ENCODE results near the gene ZBTB22.

Gene ZBTB22

GRCh38 chr6:33313709-33314514, 3.6 kb downstream of the ZBTB22 start, which contains the start of gene TAPBP:
TAPBP (minus strand) TSS chr6:33314078; CDS start chr6:33314041, 37 bp downstream.
- WGBS (ENCODE audit: extremely low coverage, insufficient coverage, insufficient read length), result no CpG with 5 or more reads among the region's 47 CpGs
- peak within 1 kb of the TSS; percentile 84 for H3K4me3 ChIP-seq (ENCODE audit: low read depth, low read length)

GRCh38 chr6:33313105-33313708, 4.3 kb downstream of the ZBTB22 start:
- Histone ChIP-seq H3K27ac (ENCODE audit: low read depth, low read length) (peak overlapping the region; percentile 65), H3K23ac (ENCODE audit: low read length) (no peak overlapping the region), H2AK5ac (ENCODE audit: low read length) (peak overlapping the region; percentile 49), H2BK5ac (ENCODE audit: low read depth, low read length, poor library complexity) (peak overlapping the region; percentile 27), H2BK12ac (ENCODE audit: low read length) (no peak overlapping the region), H3K27me3 (ENCODE audit: insufficient read depth, low read length) (no peaks in the 10 kb centered on the region), H3K79me2 (ENCODE audit: control insufficient read depth, insufficient read depth, low read length, poor library complexity) (peaks cover 12% of the 10 kb centered on the region), H4K12ac (ENCODE audit: low read depth, low read length) (peak overlapping the region; percentile 31), H3K4me3 (ENCODE audit: low read depth, low read length) (peak overlapping the region; percentile 84), H3K4me2 (ENCODE audit: low read length) (peak overlapping the region; percentile 77), H4K8ac (ENCODE audit: low read depth, low read length) (peak overlapping the region; percentile 63), H3K18ac (ENCODE audit: low read length) (peak overlapping the region; percentile 90), H3K4me1 (ENCODE audit: control insufficient read depth in 1 of 2, insufficient read depth in 2 of 2, low read length in 2 of 2) (peaks cover 12 to 19% of the 10 kb centered on the region in 2 experiments), H2AFZ (ENCODE audit: insufficient read depth, low read length, poor library complexity) (peak overlapping the region; percentile 24), H2BK120ac (ENCODE audit: insufficient read depth, low read length, poor library complexity) (peak overlapping the region; percentile 33), H3K79me1 (ENCODE audit: low read length) (peaks cover 18% of the 10 kb centered on the region), H4K91ac (ENCODE audit: low read depth, low read length) (peak overlapping the region; percentile 78), H3K14ac (ENCODE audit: low read length) (peak overlapping the region; percentile 64), H3K9me3 (ENCODE audit: insufficient read depth, low read depth, low read length) (no peaks in the 10 kb centered on the region), H3K9ac (ENCODE audit: low read length) (peak overlapping the region; percentile 21), H3K4ac (ENCODE audit: low read depth, low read length) (peak overlapping the region; percentile 11), H3K36me3 (ENCODE audit: control insufficient read depth in 1 of 2, insufficient read depth in 2 of 2, low read length in 2 of 2) (peaks cover 9 to 13% of the 10 kb centered on the region in 2 experiments)
- no CpG with 5 or more reads among the region's 33 CpGs for WGBS (ENCODE audit: extremely low coverage, insufficient coverage, insufficient read length)
- DNase-seq, result peak; percentile 48 to 50

More at GRCh38 chr6:33313709-33314514, 3.6 kb downstream of the ZBTB22 start, which contains the start of gene TAPBP:
- H3K4me2 ChIP-seq (ENCODE audit: low read length), result peak within 1 kb of the TSS; percentile 77
- H3K79me1 ChIP-seq (ENCODE audit: low read length), result peaks cover 18% of the 10 kb centered on the region
- peak within 1 kb of the TSS; percentile 65 for H3K27ac ChIP-seq (ENCODE audit: low read depth, low read length)
- peak within 1 kb of the TSS; percentile 24 for H2AFZ ChIP-seq (ENCODE audit: insufficient read depth, low read length, poor library complexity)
- H2BK5ac ChIP-seq (ENCODE audit: low read depth, low read length, poor library complexity), result peak within 1 kb of the TSS; percentile 27
- DNase-seq, result peak; percentile 76 to 82
- H3K4ac ChIP-seq (ENCODE audit: low read depth, low read length), result peak within 1 kb of the TSS; percentile 11
- H3K14ac ChIP-seq (ENCODE audit: low read length), result peak within 1 kb of the TSS; percentile 64
- H4K91ac ChIP-seq (ENCODE audit: low read depth, low read length), result peak within 1 kb of the TSS; percentile 78
- H3K23ac ChIP-seq (ENCODE audit: low read length), result no peak within 1 kb of the TSS
- peaks cover 14 to 23% of the 10 kb centered on the region in 2 experiments for H3K4me1 ChIP-seq (ENCODE audit: control insufficient read depth in 1 of 2, insufficient read depth in 2 of 2, low read length in 2 of 2)
- no peaks in the 10 kb centered on the region for H3K27me3 ChIP-seq (ENCODE audit: insufficient read depth, low read length)
- H2AK5ac ChIP-seq (ENCODE audit: low read length), result peak within 1 kb of the TSS; percentile 49
- peak within 1 kb of the TSS; percentile 90 for H3K18ac ChIP-seq (ENCODE audit: low read length)
- peaks cover 13 to 15% of the 10 kb centered on the region in 2 experiments for H3K36me3 ChIP-seq (ENCODE audit: control insufficient read depth in 1 of 2, insufficient read depth in 2 of 2, low read length in 2 of 2)
- peak within 1 kb of the TSS; percentile 31 for H4K12ac ChIP-seq (ENCODE audit: low read depth, low read length)
- H2BK12ac ChIP-seq (ENCODE audit: low read length), result no peak within 1 kb of the TSS
- peak within 1 kb of the TSS; percentile 33 for H2BK120ac ChIP-seq (ENCODE audit: insufficient read depth, low read length, poor library complexity)
- H3K9me3 ChIP-seq (ENCODE audit: insufficient read depth, low read depth, low read length), result no peaks in the 10 kb centered on the region
- H3K79me2 ChIP-seq (ENCODE audit: control insufficient read depth, insufficient read depth, low read length, poor library complexity), result peaks cover 12% of the 10 kb centered on the region
- peak within 1 kb of the TSS; percentile 63 for H4K8ac ChIP-seq (ENCODE audit: low read depth, low read length)
- H3K9ac ChIP-seq (ENCODE audit: low read length), result peak within 1 kb of the TSS; percentile 88

- H3K4ac ChIP-seq (ENCODE audit: low read depth, low read length), result no peak overlapping the region
- no peak overlapping the region for H2AK5ac ChIP-seq (ENCODE audit: low read length)
- WGBS (ENCODE audit: extremely low coverage, insufficient coverage, insufficient read length), result no CpG with 5 or more reads among the region's 29 CpGs
These were observed 5.0 kb downstream of the ZBTB22 start for GRCh38 chr6:33312361-33313104.

GRCh38 chr6:33306356-33306755, 11.2 kb downstream of the ZBTB22 start:
- no peak overlapping the region for H3K4ac ChIP-seq (ENCODE audit: low read depth, low read length)
- DNase-seq, result no peak
- H3K9me3 ChIP-seq (ENCODE audit: insufficient read depth, low read depth, low read length), result no peaks in the 10 kb centered on the region
- no peaks in the 10 kb centered on the region for H3K79me1 ChIP-seq (ENCODE audit: low read length)
- no peak overlapping the region for H3K4me2 ChIP-seq (ENCODE audit: low read length)
- H3K27me3 ChIP-seq (ENCODE audit: insufficient read depth, low read length), result no peaks in the 10 kb centered on the region
- no peak overlapping the region for H2AK5ac ChIP-seq (ENCODE audit: low read length)
- no CpG with 5 or more reads among the region's 4 CpGs for WGBS (ENCODE audit: extremely low coverage, insufficient coverage, insufficient read length)
- H3K18ac ChIP-seq (ENCODE audit: low read length), result no peak overlapping the region
- no peak overlapping the region for H3K23ac ChIP-seq (ENCODE audit: low read length)
- H3K9ac ChIP-seq (ENCODE audit: low read length), result no peak overlapping the region
- no peak overlapping the region for H2AFZ ChIP-seq (ENCODE audit: insufficient read depth, low read length, poor library complexity)
- peaks cover 12 to 18% of the 10 kb centered on the region in 2 experiments for H3K36me3 ChIP-seq (ENCODE audit: control insufficient read depth in 1 of 2, insufficient read depth in 2 of 2, low read length in 2 of 2)
- H3K79me2 ChIP-seq (ENCODE audit: control insufficient read depth, insufficient read depth, low read length, poor library complexity), result no peaks in the 10 kb centered on the region
- H2BK120ac ChIP-seq (ENCODE audit: insufficient read depth, low read length, poor library complexity), result no peak overlapping the region
- H2BK12ac ChIP-seq (ENCODE audit: low read length), result no peak overlapping the region
- H3K4me3 ChIP-seq (ENCODE audit: low read depth, low read length), result no peak overlapping the region
- no peak overlapping the region for H4K12ac ChIP-seq (ENCODE audit: low read depth, low read length)
- H4K91ac ChIP-seq (ENCODE audit: low read depth, low read length), result no peak overlapping the region
- no peak overlapping the region for H3K27ac ChIP-seq (ENCODE audit: low read depth, low read length)
- no peak overlapping the region for H3K14ac ChIP-seq (ENCODE audit: low read length)
- H2BK5ac ChIP-seq (ENCODE audit: low read depth, low read length, poor library complexity), result no peak overlapping the region
- no peak overlapping the region for H4K8ac ChIP-seq (ENCODE audit: low read depth, low read length)
- no peaks in the 10 kb centered on the region for H3K4me1 ChIP-seq (ENCODE audit: control insufficient read depth in 1 of 2, insufficient read depth in 2 of 2, low read length in 2 of 2)

More at GRCh38 chr6:33312361-33313104, 5.0 kb downstream of the ZBTB22 start:
- Histone ChIP-seq H4K12ac (ENCODE audit: low read depth, low read length) (peak overlapping the region; percentile 22), H3K9ac (ENCODE audit: low read length) (no peak overlapping the region), H3K14ac (ENCODE audit: low read length) (peak overlapping the region; percentile 34), H2BK12ac (ENCODE audit: low read length) (no peak overlapping the region), H4K8ac (ENCODE audit: low read depth, low read length) (peak overlapping the region; percentile 63), H3K18ac (ENCODE audit: low read length) (peak overlapping the region; percentile 74), H3K23ac (ENCODE audit: low read length) (no peak overlapping the region), H3K36me3 (ENCODE audit: control insufficient read depth in 1 of 2, insufficient read depth in 2 of 2, low read length in 2 of 2) (peaks cover 9 to 13% of the 10 kb centered on the region in 2 experiments), H2BK5ac (ENCODE audit: low read depth, low read length, poor library complexity) (peak overlapping the region; percentile 27), H3K79me1 (ENCODE audit: low read length) (peaks cover 15% of the 10 kb centered on the region), H2AFZ (ENCODE audit: insufficient read depth, low read length, poor library complexity) (peak overlapping the region; percentile 89), H3K9me3 (ENCODE audit: insufficient read depth, low read depth, low read length) (no peaks in the 10 kb centered on the region), H2BK120ac (ENCODE audit: insufficient read depth, low read length, poor library complexity) (no peak overlapping the region), H4K91ac (ENCODE audit: low read depth, low read length) (peak overlapping the region; percentile 78), H3K27me3 (ENCODE audit: insufficient read depth, low read length) (no peaks in the 10 kb centered on the region), H3K4me1 (ENCODE audit: control insufficient read depth in 1 of 2, insufficient read depth in 2 of 2, low read length in 2 of 2) (peaks cover 12 to 19% of the 10 kb centered on the region in 2 experiments), H3K4me3 (ENCODE audit: low read depth, low read length) (peak overlapping the region; percentile 57), H3K79me2 (ENCODE audit: control insufficient read depth, insufficient read depth, low read length, poor library complexity) (peaks cover 10% of the 10 kb centered on the region), H3K4me2 (ENCODE audit: low read length) (peak overlapping the region; percentile 77), H3K27ac (ENCODE audit: low read depth, low read length) (peak overlapping the region; percentile 65)
- DNase-seq, result peak; percentile 57 to 70
